A549 (cell line): ENCODE measurements around the gene VIM.

ENCODE experiments used
- CTCF ChIP-seq: fragments of >200 bp; sonication (Bioruptor Twin); formaldehyde crosslinking; IDR thresholded peaks from 3 replicates; pipeline ENCODE4 v1.5.1; 2016
- REST ChIP-seq: fragments of 200-600 bp; sonication (generic); IDR thresholded peaks from 2 replicates; pipeline ENCODE4 v1.6.1; 2016; ENCODE audit warnings: antibody characterized with exemption, mild to moderate bottlenecking, moderate library complexity

GRCh38 chr10:17202506-17202905 is 25.5 kb upstream of the VIM start:
- TF ChIP-seq CTCF: no peak
- no peak for TF ChIP-seq REST
